ENCODE measurements around the gene TGM5. TPM values are rescaled to one million over a fixed set of nuclear protein-coding genes. Genes with fewer than 3 reads are reported as not detected.

TGM5 gene
- total and polyA plus RNA-seq, 2 experiments from 2014 or later = not detected

DNA sequence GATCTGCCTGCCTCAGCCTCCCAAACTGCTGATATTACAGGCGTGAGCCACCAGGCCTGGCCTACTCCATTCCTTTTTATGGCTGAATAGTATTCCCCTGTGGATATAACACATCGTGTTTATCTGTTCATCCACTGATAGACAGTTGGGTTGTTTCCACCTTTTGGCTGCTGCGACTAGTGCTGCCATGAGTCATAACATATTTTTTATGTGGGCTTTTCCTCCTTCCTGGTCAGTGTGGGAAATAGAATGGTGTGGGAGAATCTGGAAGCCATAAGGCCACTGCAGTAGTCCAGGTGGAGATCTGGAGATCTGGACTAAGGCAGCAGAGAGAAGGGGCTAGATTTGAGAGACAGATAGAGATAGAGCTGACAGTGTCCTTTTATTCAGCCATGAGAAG, 47.4 kb upstream of the TGM5 start:
- no peaks in the 10 kb centered on the region for H3K27me3 Mint-ChIP-seq (ENCODE audit: insufficient read depth, low read depth, poor library complexity)
- ATAC-seq (no peak), DNase-seq (ENCODE audit: low spot score) (no peak)
- Histone ChIP-seq H2AFZ (no peak overlapping the region), H3F3A (replicated peaks; ENCODE audit: low read depth) (no peaks in the 10 kb centered on the region), H3K36me3 (ENCODE audit: insufficient read depth) (no peaks in the 10 kb centered on the region), H3K79me2 (replicated peaks; ENCODE audit: insufficient read depth) (no peaks in the 10 kb centered on the region), H3K27ac (ENCODE audit: low read depth) (no peak overlapping the region), H4K20me1 (replicated peaks; ENCODE audit: insufficient read depth) (no peaks in the 10 kb centered on the region), H3K4me1 (ENCODE audit: insufficient read depth) (no peaks in the 10 kb centered on the region), H3K4me3 (no peak overlapping the region), H3K4me2 (no peak overlapping the region), H3K27me3 (ENCODE audit: insufficient read depth) (no peaks in the 10 kb centered on the region), H3K9me2 (ENCODE audit: insufficient read depth) (peaks cover 3% of the 10 kb centered on the region; the same call in 1 of the 2 replicates)
- no peaks in the 10 kb centered on the region for H3K36me3 Mint-ChIP-seq (ENCODE audit: low read depth)
- TF ChIP-seq ZNF114 (CRISPR knock-in tag; IDR thresholded peaks at IDR 0.05) (no peak), REST (IDR thresholded peaks at IDR 0.05; ENCODE audit: unreplicated experiment) (no peak), ZNF462 (CRISPR knock-in tag; IDR thresholded peaks at IDR 0.05) (no peak), EZH2 (IDR thresholded peaks at IDR 0.05; ENCODE audit: low read depth, unreplicated experiment) (no peak), EZH2phosphoT487 (IDR thresholded peaks at IDR 0.05; ENCODE audit: unreplicated experiment) (no peak), CREB1 (CRISPR knock-in tag; IDR thresholded peaks at IDR 0.05; ENCODE audit: low read depth) (no peak), CTCF (conservative IDR thresholded peaks at IDR 0.05; ENCODE audit: low read depth in 2 of 2) (no peak), POLR2AphosphoS5 (IDR thresholded peaks at IDR 0.05; ENCODE audit: low read depth) (no peak)
- TF ChIP-seq, protein P1, sequence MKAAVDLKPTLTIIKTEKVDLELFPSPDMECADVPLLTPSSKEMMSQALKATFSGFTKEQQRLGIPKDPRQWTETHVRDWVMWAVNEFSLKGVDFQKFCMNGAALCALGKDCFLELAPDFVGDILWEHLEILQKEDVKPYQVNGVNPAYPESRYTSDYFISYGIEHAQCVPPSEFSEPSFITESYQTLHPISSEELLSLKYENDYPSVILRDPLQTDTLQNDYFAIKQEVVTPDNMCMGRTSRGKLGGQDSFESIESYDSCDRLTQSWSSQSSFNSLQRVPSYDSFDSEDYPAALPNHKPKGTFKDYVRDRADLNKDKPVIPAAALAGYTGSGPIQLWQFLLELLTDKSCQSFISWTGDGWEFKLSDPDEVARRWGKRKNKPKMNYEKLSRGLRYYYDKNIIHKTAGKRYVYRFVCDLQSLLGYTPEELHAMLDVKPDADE (IDR thresholded peaks at IDR 0.05) = no peak
- peaks cover 4% of the 10 kb centered on the region; the same call in 2 of the 3 replicates for H3K4me1 Mint-ChIP-seq
- H3K4me3 Mint-ChIP-seq = no peak overlapping the region
- H3K27ac Mint-ChIP-seq = no peak overlapping the region
- no peaks in the 10 kb centered on the region for H3K9me3 Mint-ChIP-seq
